BJ (cell line): ENCODE data around the gene MAPKAP1. TPM values are rescaled to one million over a fixed set of nuclear protein-coding genes. Genes with fewer than 3 reads are reported as not detected.
"Not testable (repeated sequence)": the region's sequence is repeated elsewhere in the genome, so short reads cannot be mapped to it uniquely, and the experiment has no call there.

Experiments used
- CTCF ChIA-PET: fragments of 350-600 bp; formaldehyde crosslinking; extraction: SDS; loops from one replicate; lab custom pipeline; 2021; ENCODE audit warnings: antibody characterized with exemption, inconsistent platforms; lab: Yijun Ruan, JAX
- POLR2A ChIA-PET: fragments of 300-600 bp; sonication (Branson Sonifier 250); formaldehyde crosslinking; extraction: SDS; loops from one replicate; lab custom pipeline; 2021; ENCODE audit warnings: antibody characterized with exemption; lab: Charles Lee
- DNase-seq: peaks from one replicate; pipeline ENCODE4 v3.0.0-alpha.2; 2011; ENCODE audit warnings: low read depth
- H3K27me3 ChIP-seq: 2 replicates; pipeline ENCODE4 v1.6.0; 2011; ENCODE audit warnings: low read length; ENCODE audit not compliant: control insufficient read depth, insufficient read depth
- H3K36me3 ChIP-seq: 2 replicates; pipeline ENCODE4 v1.5.1; 2011; ENCODE audit warnings: low read length; ENCODE audit not compliant: control insufficient read depth, insufficient read depth
- H3K4me3 ChIP-seq: 2 replicates; pipeline ENCODE4 v1.5.1; 2011; ENCODE audit warnings: low read depth, mild to moderate bottlenecking, control low read depth, low read length
- CTCF ChIP-seq: IDR thresholded peaks from 2 replicates; pipeline ENCODE4 v1.5.1; 2011; ENCODE audit warnings: low read depth, mild to moderate bottlenecking, control low read depth, inconsistent platforms, low read length, moderate library complexity; ENCODE audit not compliant: insufficient read depth
- polyA plus RNA-seq: library from polyadenylated mRNA; depleted of rRNA; stranded (reverse); fragments of >200 nt; gene quantifications from 2 replicates; pipeline ENCODE4 v1.2.3, GENCODE V29; 2011

The MAPKAP1 gene
- polyA plus RNA-seq, 1 experiment = 113 TPM

- ChIA-PET POLR2A (no interaction called here), CTCF (interaction anchor here (0.7 to 2.2 kb wide), 3 partner anchors 16 to 1131 kb away, joined by 3 to 9 read pairs (median 3); no protein-coding TSS in a partner anchor)
- Histone ChIP-seq H3K36me3 (no peaks in the 10 kb centered on the region), H3K4me3 (no peak overlapping the region), H3K27me3 (no peaks in the 10 kb centered on the region)
- DNase-seq = no peak
- no peak for TF ChIP-seq CTCF
These were observed 132.7 kb downstream of the MAPKAP1 start for GRCh38 chr9:125574126-125574877.

GRCh38 chr9:125572461-125572860 is 134.5 kb downstream of the MAPKAP1 start:
- H3K36me3 ChIP-seq, DNase-seq, H3K4me3 ChIP-seq, POLR2A ChIA-PET, H3K27me3 ChIP-seq: not testable (repeated sequence)
- CTCF ChIA-PET = interaction anchor here (1.1 to 1.3 kb wide), 2 partner anchors 10 to 14 kb away, joined by 3 to 4 read pairs; no protein-coding TSS in a partner anchor

- DNase-seq, H3K36me3 ChIP-seq, POLR2A ChIA-PET, H3K27me3 ChIP-seq, H3K4me3 ChIP-seq: not testable (repeated sequence)
- CTCF ChIA-PET = interaction anchor here (0.7 to 1.3 kb wide), 3 partner anchors 10 to 99 kb away, joined by 3 to 4 read pairs (median 3); no protein-coding TSS in a partner anchor
These were observed 135.2 kb downstream of the MAPKAP1 start for GRCh38 chr9:125571824-125572223.

GRCh38 chr9:125570246-125570645 is 136.8 kb downstream of the MAPKAP1 start:
- Histone ChIP-seq H3K36me3 (no peaks in the 10 kb centered on the region), H3K27me3 (no peaks in the 10 kb centered on the region), H3K4me3 (no peak overlapping the region)
- TF ChIP-seq CTCF = no peak
- POLR2A ChIA-PET = no interaction called here
- DNase-seq = no peak
- CTCF ChIA-PET = interaction anchor here (1.0 to 1.7 kb wide), 3 partner anchors 12 to 56 kb away, joined by 3 to 4 read pairs (median 4); no protein-coding TSS in a partner anchor

GRCh38 chr9:125568621-125569020 is 138.4 kb downstream of the MAPKAP1 start:
- Histone ChIP-seq H3K4me3 (no peak overlapping the region), H3K36me3 (no peaks in the 10 kb centered on the region), H3K27me3 (no peaks in the 10 kb centered on the region)
- POLR2A ChIA-PET = interaction anchor here (0.7 kb wide), 1 partner anchor 156 kb away, joined by 3 read pairs; no protein-coding TSS in a partner anchor
- CTCF ChIA-PET = no interaction called here
- no peak for TF ChIP-seq CTCF
- DNase-seq = no peak

GRCh38 chr9:125566051-125566450 is 141.0 kb downstream of the MAPKAP1 start:
- POLR2A ChIA-PET, H3K4me3 ChIP-seq, H3K27me3 ChIP-seq, DNase-seq, H3K36me3 ChIP-seq: not testable (repeated sequence)
- CTCF ChIA-PET = interaction anchor here (1.2 kb wide), 1 partner anchor 155 kb away, joined by 3 read pairs; no protein-coding TSS in a partner anchor
